HCT116 (cell line): ENCODE measurements around the gene MBOAT1. TPM values are rescaled to one million over a fixed set of nuclear protein-coding genes. Genes with fewer than 3 reads are reported as not detected.

Experiments
- ATAC-seq: fragments of 200-7000 bp; cut with Tn5 transposase; 2 replicates; pipeline ENCODE4 v1.9.1; 2020; ENCODE audit warnings: mild to moderate bottlenecking, moderate library complexity
- BruUV-seq: library from RNA; stranded (reverse); fragments of 400-500 nt; replicated peaks from 2 replicates; lab custom pipeline; 2021; lab: Mats Ljungman, UMichigan
- CTCF ChIA-PET: fragments of 300-600 bp; sonication (Branson Sonifier 250); formaldehyde crosslinking; loops from one replicate; lab custom pipeline; 2021; ENCODE audit warnings: antibody characterized with exemption; lab: Charles Lee
- POLR2A ChIA-PET: fragments of 300-600, 350-600 bp; sonication (Branson Sonifier 250); formaldehyde crosslinking; loops from one replicate; lab custom pipeline; 2021; ENCODE audit warnings: antibody characterized with exemption; lab: Charles Lee
- RAD21 ChIA-PET, 2 experiments: fragments of 300-600 bp; sonication (Branson Sonifier 250); formaldehyde crosslinking; loops; one replicate each; lab custom pipeline; 2023; ENCODE audit warnings: low total read pairs in 2 of 2; ENCODE audit not compliant: uncharacterized antibody in 2 of 2, unreplicated experiment in 2 of 2, low non-redundant PET in 1 of 2; lab: Charles Lee
- DNase-seq: peaks from one replicate; pipeline ENCODE4 v3.0.0-alpha.2; 2010; ENCODE audit warnings: low read depth, low spot score
- H2AFZ ChIP-seq: fragments of 200-600 bp; shearing (Covaris generic), sonication (generic); 2 replicates; pipeline ENCODE4 v1.6.1; 2017; ENCODE audit warnings: low read depth, mixed run types, mixed read lengths, antibody characterized with exemption, low read length; ENCODE audit not compliant: poor library complexity, severe bottlenecking
- H3K27ac ChIP-seq: 2 replicates; pipeline ENCODE4 v1.5.1; 2012; ENCODE audit warnings: low read depth, low read length
- H3K27me3 ChIP-seq: fragments of 200-600 bp; sonication (generic); 2 replicates; pipeline ENCODE4 v1.6.1; 2016; ENCODE audit warnings: mixed run types, low read length, mixed read lengths; ENCODE audit not compliant: insufficient read depth
- H3K36me3 ChIP-seq, 2 experiments: fragments of 200-500 bp in 1 of 2; fragments of 200-600 bp in 1 of 2; sonication (Bioruptor generic) in 1 of 2; sonication (generic) in 1 of 2; 2 replicates each; pipeline versions ENCODE4 v1.5.1 to v1.6.1; 2014 to 2016; ENCODE audit warnings: low read length in 2 of 2, inconsistent platforms in 1 of 2, mixed read lengths in 1 of 2, mixed run types in 1 of 2; ENCODE audit not compliant: insufficient read depth in 2 of 2, control insufficient read depth in 1 of 2
- H3K4me1 ChIP-seq, 2 experiments: fragments of 200-600 bp in 1 of 2; sonication (generic) in 1 of 2; 2 replicates each; pipeline versions ENCODE4 v1.5.1 to v1.6.1; 2012 to 2017; ENCODE audit warnings: low read length in 2 of 2, inconsistent platforms in 1 of 2, mild to moderate bottlenecking in 1 of 2, mixed read lengths in 1 of 2, mixed run types in 1 of 2, moderate library complexity in 1 of 2; ENCODE audit not compliant: insufficient read depth in 2 of 2, control insufficient read depth in 1 of 2
- H3K4me2 ChIP-seq: fragments of 200-600 bp; sonication (generic); 2 replicates; pipeline ENCODE4 v1.6.1; 2017; ENCODE audit warnings: mixed run types, low read length, mixed read lengths
- H3K4me3 ChIP-seq, 2 experiments: fragments of 200-600 bp in 1 of 2; sonication (generic) in 1 of 2; replicated peaks in 1 of 2; 2 replicates each; pipeline ENCODE4 v1.5.1; 2011 to 2016; ENCODE audit warnings: low read length in 2 of 2, control low read depth in 1 of 2, low read depth in 1 of 2, mild to moderate bottlenecking in 1 of 2, mixed read lengths in 1 of 2, mixed run types in 1 of 2
- H3K79me2 ChIP-seq: fragments of 200-600 bp; sonication (generic); 2 replicates; pipeline ENCODE4 v1.6.1; 2017; ENCODE audit warnings: mild to moderate bottlenecking, mixed run types, low read length, moderate library complexity, mixed read lengths; ENCODE audit not compliant: insufficient read depth
- H3K9ac ChIP-seq: fragments of 200-600 bp; sonication (generic); 2 replicates; pipeline ENCODE4 v1.6.1; 2016; ENCODE audit warnings: low read length, mixed read lengths
- H3K9me2 ChIP-seq: fragments of 200-600 bp; sonication (generic), shearing (Covaris generic); 2 replicates; pipeline ENCODE4 v1.6.1; 2017; ENCODE audit warnings: mixed run types, mild to moderate bottlenecking, moderate library complexity; ENCODE audit not compliant: insufficient read depth
- H3K9me3 ChIP-seq, 2 experiments: fragments of 200-500 bp in 1 of 2; fragments of 200-600 bp in 1 of 2; sonication (Bioruptor generic) in 1 of 2; sonication (generic) in 1 of 2; 2 replicates each; pipeline ENCODE4 v1.6.1; 2014 to 2017; ENCODE audit warnings: low read length in 2 of 2, mixed read lengths in 2 of 2, inconsistent platforms in 1 of 2, low read depth in 1 of 2, mild to moderate bottlenecking in 1 of 2, mixed run types in 1 of 2, moderate library complexity in 1 of 2; ENCODE audit not compliant: control insufficient read depth in 1 of 2, insufficient read depth in 1 of 2
- H4K20me1 ChIP-seq: fragments of 200-600 bp; sonication (generic), shearing (Covaris generic); 2 replicates; pipeline ENCODE4 v1.6.1; 2017; ENCODE audit warnings: mixed run types, mild to moderate bottlenecking, moderate library complexity; ENCODE audit not compliant: insufficient read depth
- CBX3 ChIP-seq: IDR thresholded peaks from 2 replicates; pipeline ENCODE4 v1.6.1; 2012; ENCODE audit warnings: low read depth
- EZH2phosphoT487 ChIP-seq: fragments of 200-600 bp; IDR thresholded peaks from 2 replicates; pipeline ENCODE4 v1.6.1; 2018; ENCODE audit warnings: antibody characterized with exemption, borderline replicate concordance
- FOSL1 ChIP-seq: IDR thresholded peaks from 2 replicates; pipeline ENCODE4 v1.6.1; 2012; ENCODE audit warnings: low read depth
- POLR2A ChIP-seq: IDR thresholded peaks from 2 replicates; pipeline ENCODE4 v1.7.0; 2011; ENCODE audit warnings: borderline replicate concordance; ENCODE audit not compliant: insufficient read depth, insufficient read length; ENCODE audit errors: extremely low read depth
- POLR2AphosphoS5 ChIP-seq: IDR thresholded peaks from 2 replicates; pipeline ENCODE4 v1.6.1; 2011; ENCODE audit warnings: mild to moderate bottlenecking, low read depth, low read length, moderate library complexity
- RAD21 ChIP-seq: IDR thresholded peaks from 2 replicates; pipeline ENCODE4 v1.6.1; 2012; ENCODE audit warnings: low read depth, mild to moderate bottlenecking
- REST ChIP-seq: IDR thresholded peaks from 2 replicates; pipeline ENCODE4 v1.6.1; 2012; ENCODE audit warnings: low read depth
- SRF ChIP-seq: IDR thresholded peaks from 2 replicates; pipeline ENCODE4 v1.6.1; 2012; ENCODE audit warnings: low read depth
- TCF7L2 ChIP-seq: IDR thresholded peaks from 2 replicates; pipeline ENCODE4 v1.7.0; 2011; ENCODE audit warnings: borderline replicate concordance, inconsistent platforms; ENCODE audit not compliant: insufficient read depth, insufficient read length; ENCODE audit errors: extremely low read depth
- YY1 ChIP-seq: IDR thresholded peaks from 2 replicates; pipeline ENCODE4 v1.6.1; 2011; ENCODE audit warnings: low read length, low read depth, moderate library complexity, mild to moderate bottlenecking; ENCODE audit not compliant: insufficient replicate concordance; ENCODE audit errors: extremely low read depth
- intact Hi-C: fragments of 100-400 bp; cut with micrococcal nuclease; formaldehyde crosslinking; loops from 2 replicates; pipeline ENCODE4 v1.10.0; 2022
- total RNA-seq: library from RNA; stranded (reverse); gene quantifications from one replicate; pipeline ENCODE4 v1.2.1, GENCODE V29; 2021; ENCODE audit not compliant: unreplicated experiment
- TF ChIP-seq, protein P1 (sequence below): IDR thresholded peaks from 2 replicates; pipeline ENCODE4 v1.6.1; 2012

The MBOAT1 gene
- total RNA-seq, 1 experiment from 2014 or later, result 11.7 TPM

- H3K4me1 ChIP-seq, result no peaks in the 10 kb centered on the region
- no peak overlapping the region for H3K4me2 ChIP-seq
- CTCF ChIA-PET, result no interaction called here
- no peaks in the 10 kb centered on the region for H4K20me1 ChIP-seq
- no peaks in the 10 kb centered on the region for H3K36me3 ChIP-seq
- BruUV-seq, result no TSS peak
- ATAC-seq, result no peak
- no peak overlapping the region for H2AFZ ChIP-seq
- H3K27ac ChIP-seq, result no peak overlapping the region
- H3K9me2 ChIP-seq, result no peaks in the 10 kb centered on the region
- intact Hi-C loops, result no loop called here
- no peak overlapping the region for H3K4me3 ChIP-seq
- RAD21 ChIA-PET, result no interaction called here
- no peaks in the 10 kb centered on the region for H3K27me3 ChIP-seq
- H3K9ac ChIP-seq, result no peak overlapping the region
- TF ChIP-seq, protein P1, sequence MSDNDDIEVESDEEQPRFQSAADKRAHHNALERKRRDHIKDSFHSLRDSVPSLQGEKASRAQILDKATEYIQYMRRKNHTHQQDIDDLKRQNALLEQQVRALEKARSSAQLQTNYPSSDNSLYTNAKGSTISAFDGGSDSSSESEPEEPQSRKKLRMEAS, result no peak
- no peak for TF ChIP-seq TCF7L2
- TF ChIP-seq FOSL1, result no peak
- no peak for TF ChIP-seq CBX3
- no peak for TF ChIP-seq YY1
- TF ChIP-seq, all 23 proteins: peak for 0
- POLR2A ChIA-PET, result no interaction called here
- Histone ChIP-seq H3K79me2 (no peaks in the 10 kb centered on the region), H3K9me3 (no peaks in the 10 kb centered on the region)
- no peak for DNase-seq
Measured at GRCh38 chr6:20137837-20138236, 74.4 kb downstream of the MBOAT1 start.

GRCh38 chr6:20137240-20137639 lies 75.0 kb downstream of the MBOAT1 start:
- Histone ChIP-seq H3K4me2 (no peak overlapping the region), H3K4me3 (no peak overlapping the region), H3K27me3 (no peaks in the 10 kb centered on the region), H4K20me1 (no peaks in the 10 kb centered on the region), H3K4me1 (no peaks in the 10 kb centered on the region), H3K36me3 (no peaks in the 10 kb centered on the region), H3K9ac (no peak overlapping the region), H3K9me2 (no peaks in the 10 kb centered on the region), H2AFZ (no peak overlapping the region), H3K79me2 (no peaks in the 10 kb centered on the region), H3K27ac (no peak overlapping the region), H3K9me3 (no peaks in the 10 kb centered on the region)
- TF ChIP-seq RAD21, result no peak
- TF ChIP-seq POLR2A, result no peak
- no peak for TF ChIP-seq FOSL1
- no peak for TF ChIP-seq POLR2AphosphoS5
- no peak for TF ChIP-seq REST
- no peak for TF ChIP-seq TCF7L2
- TF ChIP-seq YY1, result no peak
- TF ChIP-seq SRF, result no peak
- no peak for TF ChIP-seq EZH2phosphoT487
- DNase-seq, result no peak
- intact Hi-C loops, result no loop called here
- no TSS peak for BruUV-seq
- ChIA-PET RAD21 (no interaction called here), CTCF (interaction anchor here (3.0 kb wide), 1 partner anchor 11 kb away, joined by 17 read pairs; no protein-coding TSS in a partner anchor), POLR2A (no interaction called here)
- no peak for ATAC-seq
